ENCODE measurements around the gene PLOD3. TPM values are rescaled to one million over a fixed set of nuclear protein-coding genes. Genes with fewer than 3 reads are reported as not detected.

The PLOD3 gene
- total and polyA plus RNA-seq, 9 of the 15 experiments (the other 6 are each of a cell fraction or from before 2014, with no cell fraction given): 2.8 to 101 (median 30.9) TPM

DNA sequence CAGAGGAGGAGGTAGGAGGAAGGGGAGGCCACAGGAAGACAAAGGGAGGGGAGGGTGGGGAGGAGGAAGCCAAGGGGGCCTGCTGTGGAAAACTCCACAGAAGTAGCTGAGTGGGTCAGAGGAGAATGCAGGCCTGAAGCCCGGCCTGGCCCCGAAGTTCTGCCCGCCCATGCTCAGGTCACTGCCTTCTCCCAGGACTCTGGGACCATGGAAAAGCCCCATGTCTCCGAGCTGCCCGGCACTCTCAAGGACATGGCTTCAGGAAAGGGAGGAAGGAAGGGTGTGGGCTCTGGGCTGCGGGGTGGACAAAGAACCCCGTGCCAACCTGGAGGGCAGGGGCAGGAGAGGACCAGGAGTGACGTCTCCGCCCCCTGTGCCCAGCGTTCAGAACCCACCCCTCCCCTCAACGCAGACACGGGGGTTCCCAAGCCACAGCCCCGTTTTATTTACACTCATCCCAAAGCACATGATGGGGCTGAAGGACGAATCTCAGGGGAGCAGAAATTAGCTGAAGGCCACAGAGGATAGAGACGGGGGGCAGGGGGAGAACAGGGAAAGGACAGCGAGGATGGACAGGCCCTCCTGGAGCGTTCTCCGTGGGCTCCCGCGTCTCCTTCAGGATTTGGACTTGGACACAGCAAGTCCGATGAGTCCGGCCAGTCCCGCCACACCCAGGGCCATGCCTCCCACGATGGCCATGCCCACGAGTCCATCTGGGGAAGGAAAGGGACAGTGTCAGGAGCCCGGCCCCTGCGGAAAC lies 22.0 kb upstream of the PLOD3 start:
- Histone ChIP-seq H3K4me1 (replicated peaks in 1 of 2; ENCODE audit: control insufficient read depth in 2 of 2, insufficient read depth in 2 of 2, low read length in 2 of 2) (peaks cover 19 to 78% of the 10 kb centered on the region in 2 experiments; a peak in 4 of 5 replicates), H3K36me3 (ENCODE audit: control insufficient read depth, insufficient read depth, low read length) (peaks cover 56% of the 10 kb centered on the region), H3K9me1 (ENCODE audit: control insufficient read depth, insufficient read depth, low read length) (no peaks in the 10 kb centered on the region), H3K27me3 (ENCODE audit: control insufficient read depth in 2 of 2, insufficient read depth in 2 of 2, low read length in 2 of 2) (no peaks in the 10 kb centered on the region), H3K79me2 (ENCODE audit: control insufficient read depth, insufficient read depth, low read length) (peaks cover 26% of the 10 kb centered on the region), H3K9me3 (replicated peaks; ENCODE audit: control insufficient read depth, insufficient read depth, low read depth, low read length) (no peaks in the 10 kb centered on the region), H3K27ac (ENCODE audit: extremely low read depth, low read depth, low read length) (no peak overlapping the region), H2AFZ (ENCODE audit: low read depth, low read length) (no peak overlapping the region), H3K4me2 (ENCODE audit: insufficient read depth, low read length) (no peak overlapping the region), H4K20me1 (replicated peaks; ENCODE audit: control insufficient read depth, insufficient read depth, low read length) (peaks cover 7% of the 10 kb centered on the region; the same call in 1 of the 2 replicates), H3K9ac (ENCODE audit: insufficient read depth in 1 of 2, low read depth in 2 of 2, low read length in 2 of 2) (peak overlapping the region in 1 of 2 experiments; percentile 46; a peak in 1 of 4 replicates), H3K4me3 (no peak overlapping the region)
- no TSS peak for BruUV-seq (replicated peaks)
- in situ Hi-C loops (cut with MboI) (no loop called here), intact Hi-C loops (cut with micrococcal nuclease) (no loop called here)
- no peak for ATAC-seq
- WGBS (ENCODE audit: insufficient coverage, low coverage, missing lambda C conversion rate): 89% methylated on average over 21 of the region's 27 CpGs
- peak in 1 of 4 experiments; percentile 22 for DNase-seq (ENCODE audit: extremely low read depth in 1 of 4, low spot score in 3 of 4)
- CTCF ChIA-PET (ENCODE audit: low intra/inter-chr PET ratio): no interaction called here
- POLR2A ChIA-PET: interaction anchor here (0.6 kb wide), 1 partner anchor 37 kb away, joined by 3 read pairs; no protein-coding TSS in a partner anchor
- TF ChIP-seq ZNF175 (CRISPR knock-in tag; IDR thresholded peaks at IDR 0.05; ENCODE audit: low read depth) (no peak), ZNF77 (CRISPR knock-in tag; IDR thresholded peaks at IDR 0.05) (no peak), SIX5 (IDR thresholded peaks at IDR 0.05; ENCODE audit: borderline replicate concordance in 1 of 2, insufficient read depth in 1 of 2, low read depth in 1 of 2, low read length in 2 of 2) (0 out of 4 replicates have a peak, but pooled peaks of 1 of the 2 experiments have one; percentile 6)
- no peak for FAIRE-seq

Data from K562 (cell line).